Upper lobe of left lung (tissue), 4 donors: ENCODE results near the gene THSD1.

ENCODE experiments used
- EP300 ChIP-seq, 4 donors: sonication (generic); formaldehyde crosslinking; IDR thresholded peaks; one replicate each; pipeline ENCODE4 v1.5.1; 2017; ENCODE audit warnings: antibody characterized with exemption in 4 of 4, control low read depth in 2 of 4
- POLR2A ChIP-seq, 4 donors: fragments of 450-650 bp; IDR thresholded peaks; one replicate each; pipeline ENCODE4 v1.5.1; 2016 to 2017; ENCODE audit warnings: antibody characterized with exemption in 4 of 4, mild to moderate bottlenecking in 2 of 4
- POLR2AphosphoS5 ChIP-seq, 2 donors: sonication (generic); formaldehyde crosslinking; IDR thresholded peaks; one replicate each; pipeline ENCODE4 v1.5.1; 2017; ENCODE audit warnings: antibody characterized with exemption in 2 of 2
- TF ChIP-seq, protein P1 (sequence below), 6 experiments: fragments of 450-650 bp in 4 of 6; fragments of 200-600 bp in 2 of 6; sonication (generic) in 2 of 6; IDR thresholded peaks; one replicate each; pipeline ENCODE4 v1.5.1; 2016 to 2019; ENCODE audit warnings: antibody characterized with exemption in 6 of 6

DNA sequence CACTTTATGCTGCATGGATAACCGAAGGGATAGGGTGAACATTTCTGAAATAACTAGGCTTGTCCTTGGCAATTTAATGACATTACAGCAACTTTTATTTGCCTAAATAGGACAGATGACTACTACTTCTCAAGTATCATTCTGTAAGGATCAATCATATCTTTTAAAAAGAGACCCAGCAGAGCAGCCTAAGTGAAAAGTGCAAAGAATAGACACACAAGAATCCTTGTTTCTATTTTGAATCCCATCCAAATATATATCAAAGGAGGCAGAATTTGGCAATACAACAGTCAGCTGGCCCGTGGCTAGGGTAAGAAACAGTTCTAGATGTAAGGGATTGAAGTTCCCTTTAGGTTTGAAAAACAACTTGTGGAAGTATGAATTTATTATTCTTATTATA lies 6.9 kb downstream of the THSD1 start:
- TF ChIP-seq, protein P1, sequence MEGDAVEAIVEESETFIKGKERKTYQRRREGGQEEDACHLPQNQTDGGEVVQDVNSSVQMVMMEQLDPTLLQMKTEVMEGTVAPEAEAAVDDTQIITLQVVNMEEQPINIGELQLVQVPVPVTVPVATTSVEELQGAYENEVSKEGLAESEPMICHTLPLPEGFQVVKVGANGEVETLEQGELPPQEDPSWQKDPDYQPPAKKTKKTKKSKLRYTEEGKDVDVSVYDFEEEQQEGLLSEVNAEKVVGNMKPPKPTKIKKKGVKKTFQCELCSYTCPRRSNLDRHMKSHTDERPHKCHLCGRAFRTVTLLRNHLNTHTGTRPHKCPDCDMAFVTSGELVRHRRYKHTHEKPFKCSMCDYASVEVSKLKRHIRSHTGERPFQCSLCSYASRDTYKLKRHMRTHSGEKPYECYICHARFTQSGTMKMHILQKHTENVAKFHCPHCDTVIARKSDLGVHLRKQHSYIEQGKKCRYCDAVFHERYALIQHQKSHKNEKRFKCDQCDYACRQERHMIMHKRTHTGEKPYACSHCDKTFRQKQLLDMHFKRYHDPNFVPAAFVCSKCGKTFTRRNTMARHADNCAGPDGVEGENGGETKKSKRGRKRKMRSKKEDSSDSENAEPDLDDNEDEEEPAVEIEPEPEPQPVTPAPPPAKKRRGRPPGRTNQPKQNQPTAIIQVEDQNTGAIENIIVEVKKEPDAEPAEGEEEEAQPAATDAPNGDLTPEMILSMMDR (IDR thresholded peaks at IDR 0.05), result no peak
- TF ChIP-seq POLR2A (IDR thresholded peaks at IDR 0.05), result no peak
- TF ChIP-seq POLR2AphosphoS5 (IDR thresholded peaks at IDR 0.05), result no peak
- TF ChIP-seq EP300 (IDR thresholded peaks at IDR 0.05), result no peak
